GM19463 (cell line): ENCODE results near the gene ZBTB20.

Experiments used
- ATAC-seq: cut with Tn5 transposase; IDR thresholded peaks from one replicate; pipeline ENCODE4 v1.9.1; 2021; ENCODE audit warnings: mild to moderate bottlenecking, moderate library complexity; ENCODE audit not compliant: unreplicated experiment

ZBTB20 gene

GRCh38 chr3:114929971-114930732 lies 216.9 kb downstream of the ZBTB20 start:
- ATAC-seq = no peak

- ATAC-seq = no peak
Observed at GRCh38 chr3:114928989-114929640, 218.0 kb downstream of the ZBTB20 start.

- ATAC-seq = no peak
Observed at GRCh38 chr3:114904633-114905032, 242.5 kb downstream of the ZBTB20 start.

GRCh38 chr3:114903213-114903612 lies 243.9 kb downstream of the ZBTB20 start:
- peak; percentile 11 for ATAC-seq

- ATAC-seq = peak; percentile 44
Observed at GRCh38 chr3:114902691-114903101, 244.4 kb downstream of the ZBTB20 start.

GRCh38 chr3:114900908-114901307 lies 246.2 kb downstream of the ZBTB20 start:
- no peak for ATAC-seq

- peak; percentile 56 for ATAC-seq
Observed at GRCh38 chr3:114899186-114899931, 247.7 kb downstream of the ZBTB20 start.

GRCh38 chr3:114896978-114897377 lies 250.1 kb downstream of the ZBTB20 start:
- ATAC-seq = no peak

- ATAC-seq = no peak
Observed at GRCh38 chr3:114893361-114893760, 253.7 kb downstream of the ZBTB20 start.

- no peak for ATAC-seq
Observed at GRCh38 chr3:114892880-114893279, 254.2 kb downstream of the ZBTB20 start.

- no peak for ATAC-seq
Observed at GRCh38 chr3:114892131-114892879, 254.8 kb downstream of the ZBTB20 start.

- no peak for ATAC-seq
Observed at GRCh38 chr3:114887806-114888205, 259.3 kb downstream of the ZBTB20 start.

GRCh38 chr3:114886905-114887304 lies 260.2 kb downstream of the ZBTB20 start:
- ATAC-seq = no peak

- peak; percentile 43 for ATAC-seq
Observed at GRCh38 chr3:114884213-114884923, 262.7 kb downstream of the ZBTB20 start.

GRCh38 chr3:114880078-114880477 lies 267.0 kb downstream of the ZBTB20 start:
- ATAC-seq = no peak

GRCh38 chr3:114879059-114880031 lies 267.7 kb downstream of the ZBTB20 start:
- ATAC-seq = peak; percentile 88

- no peak for ATAC-seq
Observed at GRCh38 chr3:114878114-114878839, 268.8 kb downstream of the ZBTB20 start.

GRCh38 chr3:114877378-114878113 lies 269.5 kb downstream of the ZBTB20 start:
- ATAC-seq = no peak
